ENCODE data around the gene OSBPL5.

- TF ChIP-seq ZFX (CRISPR knock-in tag; IDR thresholded peaks at IDR 0.05) (no peak), FOS (IDR thresholded peaks at IDR 0.05; ENCODE audit: extremely low read depth, insufficient read length) (no peak), TBP (optimal IDR thresholded peaks at IDR 0.05; ENCODE audit: low read depth, low read length) (no peak), CTCF (IDR thresholded peaks at IDR 0.05 in 2 of 3, conservative IDR thresholded peaks at IDR 0.05 in 1 of 3; ENCODE audit: insufficient read depth in 2 of 3, low read depth in 1 of 3, low read length in 3 of 3) (peak; percentile 97 to 99 (median 98)), KLF13 (tag; IDR thresholded peaks at IDR 0.05; ENCODE audit: borderline replicate concordance, low read depth) (peak; percentile 92), NR3C1 (CRISPR knock-in tag; IDR thresholded peaks at IDR 0.05) (no peak), POLR2AphosphoS2 (IDR thresholded peaks at IDR 0.05; ENCODE audit: low read length) (no peak), ZNF639 (CRISPR knock-in tag; conservative IDR thresholded peaks at IDR 0.05 in 1 of 2, IDR thresholded peaks at IDR 0.05 in 1 of 2) (no peak), PRDM10 (IDR thresholded peaks at IDR 0.05; ENCODE audit: partially characterized antibody) (no peak), USF1 (CRISPR knock-in tag; IDR thresholded peaks at IDR 0.05) (no peak), RBBP5 (IDR thresholded peaks at IDR 0.05; ENCODE audit: borderline replicate concordance, insufficient read depth, low read length, poor library complexity, severe bottlenecking) (no peak), ELF1 (tag; IDR thresholded peaks at IDR 0.05) (no peak), ZC3H8 (IDR thresholded peaks at IDR 0.05) (no peak)
These were observed 73.1 kb downstream of the OSBPL5 start for GRCh38 chr11:3091846-3092602.
